ENCODE results near the gene MAST4.
A peak's percentile ranks its signal among the peaks of the same experiment; 100 is the strongest.

The MAST4 gene

GRCh38 chr5:66769030-66769733 is 173.0 kb downstream of the MAST4 start:
- Mint-ChIP-seq H3K4me1 (no peaks in the 10 kb centered on the region), H3K27ac (no peak overlapping the region), H3K27me3 (ENCODE audit: low read depth) (no peaks in the 10 kb centered on the region), H3K4me3 (no peak overlapping the region), H3K36me3 (ENCODE audit: low read depth) (no peaks in the 10 kb centered on the region), H3K9me3 (no peaks in the 10 kb centered on the region)
- no peak for TF ChIP-seq CTCF (IDR thresholded peaks at IDR 0.05; ENCODE audit: unreplicated experiment in 3 of 3)

- H3K4me3 Mint-ChIP-seq = no peak overlapping the region
These were observed 173.8 kb downstream of the MAST4 start for GRCh38 chr5:66769839-66770617.

DNA sequence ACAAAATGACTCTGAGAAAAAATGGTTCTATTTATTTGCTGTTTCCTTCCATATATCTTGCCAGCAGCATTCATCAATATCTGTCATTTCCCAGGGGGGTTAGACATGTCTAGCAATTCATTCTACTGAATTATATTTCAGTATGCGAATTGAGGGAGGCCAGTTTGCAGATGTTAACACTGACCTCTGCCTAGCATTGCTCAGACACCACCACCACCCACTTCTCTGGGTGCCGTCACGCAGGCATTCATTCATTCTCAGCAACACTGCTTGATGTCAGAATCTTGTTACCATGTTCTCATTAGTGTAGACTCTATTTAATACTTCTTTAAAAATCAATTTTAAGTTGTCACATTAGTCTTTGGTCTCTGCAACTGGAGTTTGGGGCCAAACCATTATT is 181.7 kb downstream of the MAST4 start:
- Mint-ChIP-seq H3K4me1 (no peaks in the 10 kb centered on the region), H3K4me3 (no peak overlapping the region), H3K9me3 (peaks cover 3% of the 10 kb centered on the region), H3K27me3 (ENCODE audit: low read depth) (no peaks in the 10 kb centered on the region), H3K36me3 (ENCODE audit: low read depth) (no peaks in the 10 kb centered on the region), H3K27ac (no peak overlapping the region)
- no peak for TF ChIP-seq CTCF (IDR thresholded peaks at IDR 0.05; ENCODE audit: unreplicated experiment in 3 of 3)

More at GRCh38 chr5:66769839-66770617, 173.8 kb downstream of the MAST4 start:
- Mint-ChIP-seq H3K27ac (no peak overlapping the region), H3K27me3 (ENCODE audit: low read depth) (no peaks in the 10 kb centered on the region), H3K4me1 (no peaks in the 10 kb centered on the region), H3K36me3 (ENCODE audit: low read depth) (no peaks in the 10 kb centered on the region), H3K9me3 (no peaks in the 10 kb centered on the region)
- TF ChIP-seq CTCF (IDR thresholded peaks at IDR 0.05; ENCODE audit: unreplicated experiment in 3 of 3) = peak; percentile 15 to 38 (median 21)

- H3K9me3 Mint-ChIP-seq = peaks cover 3% of the 10 kb centered on the region
- H3K27ac Mint-ChIP-seq = no peak overlapping the region
- peaks cover 3% of the 10 kb centered on the region for H3K27me3 Mint-ChIP-seq (ENCODE audit: low read depth)
These were observed 183.3 kb downstream of the MAST4 start for GRCh38 chr5:66779528-66779927.

DNA sequence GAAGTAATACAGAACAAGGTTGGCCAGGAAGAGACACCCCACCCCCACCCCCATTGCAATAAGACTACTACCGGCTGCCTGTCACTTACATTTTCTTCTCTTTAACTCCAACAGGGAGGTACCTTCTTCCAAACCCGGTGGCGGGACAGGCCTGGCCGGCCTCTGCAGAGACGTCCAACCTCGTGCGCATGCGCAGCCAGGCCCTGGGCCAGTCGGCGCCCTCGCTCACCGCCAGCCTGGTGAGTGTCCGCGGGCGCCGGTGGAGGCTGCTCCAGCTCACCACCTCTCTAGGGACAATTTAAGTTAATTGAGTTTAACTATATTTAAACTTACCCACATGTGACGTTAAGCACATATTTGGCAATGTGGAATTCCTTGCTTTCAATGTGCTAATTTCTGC is 192.4 kb downstream of the MAST4 start:
- no peak for TF ChIP-seq CTCF (IDR thresholded peaks at IDR 0.05; ENCODE audit: unreplicated experiment in 3 of 3)
- Mint-ChIP-seq H3K4me1 (no peaks in the 10 kb centered on the region), H3K9me3 (no peaks in the 10 kb centered on the region), H3K27me3 (ENCODE audit: low read depth) (peaks cover 3% of the 10 kb centered on the region), H3K36me3 (ENCODE audit: low read depth) (no peaks in the 10 kb centered on the region), H3K4me3 (no peak overlapping the region), H3K27ac (no peak overlapping the region)

More at GRCh38 chr5:66779528-66779927, 183.3 kb downstream of the MAST4 start:
- no peak for TF ChIP-seq CTCF (IDR thresholded peaks at IDR 0.05; ENCODE audit: unreplicated experiment in 3 of 3)
- H3K36me3 Mint-ChIP-seq (ENCODE audit: low read depth) = no peaks in the 10 kb centered on the region
- H3K4me1 Mint-ChIP-seq = no peaks in the 10 kb centered on the region
- no peak overlapping the region for H3K4me3 Mint-ChIP-seq

Measured in nephron (organoid).